ENCODE measurements around the gene ZBTB46.

Gene ZBTB46

GRCh38 chr20:63736893-63737694, 94.0 kb downstream of the ZBTB46 start:
- peaks cover 26 to 37% of the 10 kb centered on the region in 2 experiments for H3K4me1 ChIP-seq (ENCODE audit: control insufficient read depth in 1 of 2, insufficient read depth in 1 of 2, low read depth in 1 of 2, low read length in 1 of 2)

GRCh38 chr20:63735859-63736718, 95.0 kb downstream of the ZBTB46 start, which contains the start of gene LIME1:
Gene LIME1 (plus strand): TSS chr20:63736664. CDS start chr20:63737550, 886 bp downstream.
- Histone ChIP-seq H3K27ac (no peak within 1 kb of the TSS), H3K4me3 (ENCODE audit: low read depth in 1 of 2, low read length in 1 of 2) (peak within 1 kb of the TSS in 1 of 2 experiments; percentile 38), H3K9me3 (no peaks in the 10 kb centered on the region), H3K4me1 (ENCODE audit: control insufficient read depth in 1 of 2, insufficient read depth in 1 of 2, low read depth in 1 of 2, low read length in 1 of 2) (peaks cover 27 to 35% of the 10 kb centered on the region in 2 experiments), H3K27me3 (peaks cover 40% of the 10 kb centered on the region), H3K36me3 (peaks cover 42% of the 10 kb centered on the region)
- TF ChIP-seq, protein P1, sequence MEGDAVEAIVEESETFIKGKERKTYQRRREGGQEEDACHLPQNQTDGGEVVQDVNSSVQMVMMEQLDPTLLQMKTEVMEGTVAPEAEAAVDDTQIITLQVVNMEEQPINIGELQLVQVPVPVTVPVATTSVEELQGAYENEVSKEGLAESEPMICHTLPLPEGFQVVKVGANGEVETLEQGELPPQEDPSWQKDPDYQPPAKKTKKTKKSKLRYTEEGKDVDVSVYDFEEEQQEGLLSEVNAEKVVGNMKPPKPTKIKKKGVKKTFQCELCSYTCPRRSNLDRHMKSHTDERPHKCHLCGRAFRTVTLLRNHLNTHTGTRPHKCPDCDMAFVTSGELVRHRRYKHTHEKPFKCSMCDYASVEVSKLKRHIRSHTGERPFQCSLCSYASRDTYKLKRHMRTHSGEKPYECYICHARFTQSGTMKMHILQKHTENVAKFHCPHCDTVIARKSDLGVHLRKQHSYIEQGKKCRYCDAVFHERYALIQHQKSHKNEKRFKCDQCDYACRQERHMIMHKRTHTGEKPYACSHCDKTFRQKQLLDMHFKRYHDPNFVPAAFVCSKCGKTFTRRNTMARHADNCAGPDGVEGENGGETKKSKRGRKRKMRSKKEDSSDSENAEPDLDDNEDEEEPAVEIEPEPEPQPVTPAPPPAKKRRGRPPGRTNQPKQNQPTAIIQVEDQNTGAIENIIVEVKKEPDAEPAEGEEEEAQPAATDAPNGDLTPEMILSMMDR (IDR thresholded peaks at IDR 0.05) = no peak

More at GRCh38 chr20:63736893-63737694, 94.0 kb downstream of the ZBTB46 start:
- H3K9me3 ChIP-seq = no peaks in the 10 kb centered on the region
- H3K36me3 ChIP-seq = peaks cover 45% of the 10 kb centered on the region
- no peak overlapping the region for H3K27ac ChIP-seq
- peaks cover 40% of the 10 kb centered on the region for H3K27me3 ChIP-seq
- TF ChIP-seq, protein P1 (IDR thresholded peaks at IDR 0.05) = no peak
- H3K4me3 ChIP-seq (ENCODE audit: low read depth in 1 of 2, low read length in 1 of 2) = peak overlapping the region in 1 of 2 experiments; percentile 38

- peaks cover 42% of the 10 kb centered on the region for H3K36me3 ChIP-seq
- H3K27me3 ChIP-seq = peaks cover 40% of the 10 kb centered on the region
- TF ChIP-seq, protein P1 (IDR thresholded peaks at IDR 0.05) = no peak
- no peak overlapping the region for H3K27ac ChIP-seq
- H3K4me3 ChIP-seq (ENCODE audit: low read depth in 1 of 2, low read length in 1 of 2) = no peak overlapping the region
- no peaks in the 10 kb centered on the region for H3K9me3 ChIP-seq
- H3K4me1 ChIP-seq (ENCODE audit: control insufficient read depth in 1 of 2, insufficient read depth in 1 of 2, low read depth in 1 of 2, low read length in 1 of 2) = peaks cover 27 to 35% of the 10 kb centered on the region in 2 experiments
These were observed 95.9 kb downstream of the ZBTB46 start for GRCh38 chr20:63734946-63735858.

DNA sequence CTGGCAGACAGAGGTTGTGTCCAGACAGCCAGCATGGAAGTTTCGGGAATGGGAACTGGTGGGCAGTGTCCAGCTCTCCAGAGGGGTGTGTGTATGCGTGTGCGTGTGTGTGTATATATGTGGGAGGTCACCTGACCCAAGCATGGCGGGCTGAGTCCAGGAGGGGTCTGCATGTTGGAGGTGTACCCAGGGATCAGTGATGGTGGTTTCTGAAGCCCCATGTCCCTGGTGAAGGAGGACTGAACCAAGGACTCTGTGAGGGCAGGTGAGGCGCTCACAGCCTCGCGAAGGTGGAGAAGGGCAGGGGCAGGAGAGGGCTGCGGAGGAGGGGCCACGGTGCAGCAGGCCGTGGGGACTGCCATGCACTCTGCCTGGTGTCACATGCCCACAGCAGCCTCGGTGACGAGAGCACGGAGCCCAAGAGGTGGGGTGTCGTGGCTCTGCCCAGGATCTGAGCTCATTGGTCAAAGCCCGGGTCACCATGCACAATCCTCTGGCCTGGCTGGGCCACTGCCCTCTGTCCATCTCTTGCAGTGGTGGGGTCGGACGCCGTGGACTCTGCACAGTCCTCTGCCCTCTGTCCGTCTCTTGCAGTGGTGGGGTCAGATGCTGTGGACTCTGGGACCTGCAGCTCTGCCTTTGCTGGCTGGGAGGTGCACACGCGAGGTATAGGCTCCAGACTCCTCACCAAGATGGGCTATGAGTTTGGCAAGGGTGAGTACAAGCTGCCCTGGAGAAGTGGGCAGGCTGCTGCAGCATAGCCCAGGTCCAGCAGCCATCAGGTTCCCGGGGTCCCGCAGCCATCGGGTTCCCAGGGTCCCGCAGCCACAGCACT, 96.7 kb downstream of the ZBTB46 start:
- Histone ChIP-seq H3K4me3 (ENCODE audit: low read depth in 1 of 2, low read length in 1 of 2) (no peak overlapping the region), H3K4me1 (ENCODE audit: control insufficient read depth in 1 of 2, insufficient read depth in 1 of 2, low read depth in 1 of 2, low read length in 1 of 2) (peaks cover 30 to 36% of the 10 kb centered on the region in 2 experiments), H3K36me3 (peaks cover 42% of the 10 kb centered on the region), H3K27ac (no peak overlapping the region), H3K9me3 (no peaks in the 10 kb centered on the region), H3K27me3 (peaks cover 40% of the 10 kb centered on the region)
- TF ChIP-seq, protein P1 (IDR thresholded peaks at IDR 0.05) = no peak

All from neutrophil (primary cell).